ENCODE measurements around the gene PPIP5K1. TPM values are rescaled to one million over a fixed set of nuclear protein-coding genes. Genes with fewer than 3 reads are reported as not detected.

Gene PPIP5K1
- total and polyA plus RNA-seq, 2 of the 4 experiments (the other 2 are of a cell fraction), result 12.7 to 14.2 TPM

- Histone ChIP-seq H4K91ac (ENCODE audit: insufficient read depth, low read depth, low read length) (no peak overlapping the region), H3K56ac (ENCODE audit: extremely low read depth, insufficient read depth, low read length) (peak overlapping the region; percentile 13; the same call in 1 of the 2 replicates), H3K4me2 (ENCODE audit: low read depth, low read length) (peak overlapping the region; percentile 100), H2AFZ (replicated peaks; ENCODE audit: low read length, poor library complexity) (peak overlapping the region; percentile 99), H2BK120ac (ENCODE audit: low read depth, low read length) (no peak overlapping the region), H4K8ac (ENCODE audit: low read depth in 2 of 2, low read length in 2 of 2) (peak overlapping the region; percentile 21 to 94; a peak in 3 of 4 replicates), H3K79me1 (ENCODE audit: low read depth in 1 of 2, low read length in 2 of 2) (peaks cover 20 to 40% of the 10 kb centered on the region in 2 experiments), H3K4ac (ENCODE audit: low read depth, low read length) (peak overlapping the region; percentile 85; the same call in 1 of the 2 replicates), H2BK5ac (ENCODE audit: low read depth, low read length, poor library complexity, severe bottlenecking) (peak overlapping the region; percentile 89), H3K9me3 (ENCODE audit: control insufficient read depth, insufficient read depth, low read length) (no peaks in the 10 kb centered on the region), H3K9ac (ENCODE audit: low read depth, low read length) (peak overlapping the region; percentile 90), H2BK20ac (ENCODE audit: low read depth, low read length) (no peak overlapping the region; the same call in 1 of the 2 replicates), H3K23ac (ENCODE audit: low read depth, low read length) (peak overlapping the region; percentile 44; the same call in 1 of the 2 replicates), H2AK9ac (replicated peaks; ENCODE audit: low read depth, low read length, poor library complexity) (no peak overlapping the region), H3K18ac (ENCODE audit: low read depth, low read length) (peak overlapping the region; percentile 12; the same call in 1 of the 2 replicates), H3K4me3 (ENCODE audit: insufficient read depth, low read depth, low read length) (peak overlapping the region; percentile 91), H4K5ac (ENCODE audit: low read depth, low read length) (peak overlapping the region; percentile 41; the same call in 1 of the 2 replicates), H3K9me1 (ENCODE audit: insufficient read depth, low read length) (peaks cover 2% of the 10 kb centered on the region; the same call in 1 of the 2 replicates), H3K4me1 (ENCODE audit: control insufficient read depth, insufficient read depth, low read length) (peaks cover 3% of the 10 kb centered on the region; the same call in 1 of the 2 replicates), H3K27me3 (ENCODE audit: control insufficient read depth, insufficient read depth, low read length) (no peaks in the 10 kb centered on the region), H2BK15ac (ENCODE audit: low read depth, low read length) (no peak overlapping the region), H3K27ac (ENCODE audit: insufficient read depth, low read length) (peak overlapping the region; percentile 95; the same call in 1 of the 2 replicates), H3K14ac (replicated peaks; ENCODE audit: low read depth, low read length) (peak overlapping the region; percentile 79), H4K20me1 (ENCODE audit: insufficient read depth, low read length) (peaks cover 4% of the 10 kb centered on the region; the same call in 1 of the 2 replicates), H3K36me3 (ENCODE audit: control insufficient read depth, insufficient read depth, low read length) (peaks cover 15% of the 10 kb centered on the region), H2AK5ac (ENCODE audit: low read depth, low read length) (no peak overlapping the region)
- ChIA-PET CTCF (interaction anchor here (2.3 kb wide), 1 partner anchor 22 kb away, joined by 8 read pairs; no protein-coding TSS in a partner anchor), POLR2A (ENCODE audit: unreplicated experiment) (no interaction called here)
- DNase-seq (no peak), ATAC-seq (ENCODE audit: low read depth) (0 out of 2 replicates have a peak, but pooled peaks have one; percentile 2)
- 0% methylated on average over 1 of the region's 7 CpGs; no CpG with 5 or more reads in 1 of the 2 experiments for WGBS, 2 experiments (ENCODE audit: extremely low coverage in 2 of 2, insufficient read length in 1 of 2)
- intact Hi-C loops (cut with micrococcal nuclease) (loop anchor here (2.0 kb wide), 1 partner anchor 25 kb away; the partner anchor contains the start of gene MAP1A), in situ Hi-C loops (cut with MboI; ENCODE audit: low sequenced_read_pairs) (no loop called here), dilution Hi-C loops (cut with HindIII; ENCODE audit: low sequenced_read_pairs, unreplicated experiment) (no loop called here)
- BruUV-seq (replicated peaks), result TSS peak; percentile 19
- TF ChIP-seq CTCF (conservative IDR thresholded peaks at IDR 0.05; ENCODE audit: low read depth, low read length) (no peak), RFX5 (IDR thresholded peaks at IDR 0.05; ENCODE audit: low read depth, low read length) (no peak), RCOR1 (IDR thresholded peaks at IDR 0.05; ENCODE audit: insufficient replicate concordance, low read length) (no peak), USF2 (IDR thresholded peaks at IDR 0.05; ENCODE audit: low read depth, low read length) (no peak)
These were observed 97.7 kb downstream of the PPIP5K1 start for GRCh38 chr15:43492266-43492665.
